Measurements from ENCODE around the gene RYR3.

- TF ChIP-seq CTCF (IDR thresholded peaks at IDR 0.05; ENCODE audit: low read length), result no peak
- no peak for TF ChIP-seq EZH2phosphoT487 (IDR thresholded peaks at IDR 0.05; ENCODE audit: low read length)
Measured at GRCh38 chr15:33448961-33449606, 138.3 kb downstream of the RYR3 start.
